PC-3 (cell line): ENCODE results near the gene SMPD3.

Source experiments
- EZH2 ChIP-seq: fragments of 300-600 bp; sonication (generic); IDR thresholded peaks from one replicate; pipeline ENCODE4 v1.6.1; 2017; ENCODE audit warnings: antibody characterized with exemption, mild to moderate bottlenecking, low read length; ENCODE audit not compliant: unreplicated experiment
- EZH2phosphoT487 ChIP-seq: fragments of 300-600 bp; sonication (generic); IDR thresholded peaks from 2 replicates; pipeline ENCODE4 v1.6.1; 2018; ENCODE audit warnings: mild to moderate bottlenecking, antibody characterized with exemption, low read length, borderline replicate concordance
- TF ChIP-seq, protein P1 (sequence below): fragments of 300-600 bp; sonication (generic); conservative IDR thresholded peaks from 2 replicates; pipeline ENCODE4 v1.5.1; 2017; ENCODE audit warnings: antibody characterized with exemption, low read depth, mild to moderate bottlenecking, low read length

DNA sequence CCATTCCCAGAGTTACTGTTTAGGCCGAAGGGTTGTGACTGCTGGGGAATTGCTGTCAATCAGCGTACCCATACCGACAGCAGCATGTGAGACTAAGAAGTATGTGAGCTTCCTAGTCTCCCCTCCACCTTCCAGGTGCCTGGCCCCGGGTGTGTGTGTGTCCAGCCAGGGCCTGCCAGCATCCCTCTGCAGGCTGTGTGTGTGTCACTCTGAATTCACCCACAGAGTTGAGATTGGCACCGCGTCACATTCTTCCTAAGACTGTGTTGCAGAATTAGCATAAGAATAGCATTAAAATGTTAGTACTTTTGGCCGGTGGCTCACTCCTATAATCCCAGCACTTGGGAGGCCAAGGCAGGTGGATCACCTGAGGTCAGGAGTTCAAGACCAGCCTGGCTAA, 105.7 kb downstream of the SMPD3 start:
- TF ChIP-seq, protein P1, sequence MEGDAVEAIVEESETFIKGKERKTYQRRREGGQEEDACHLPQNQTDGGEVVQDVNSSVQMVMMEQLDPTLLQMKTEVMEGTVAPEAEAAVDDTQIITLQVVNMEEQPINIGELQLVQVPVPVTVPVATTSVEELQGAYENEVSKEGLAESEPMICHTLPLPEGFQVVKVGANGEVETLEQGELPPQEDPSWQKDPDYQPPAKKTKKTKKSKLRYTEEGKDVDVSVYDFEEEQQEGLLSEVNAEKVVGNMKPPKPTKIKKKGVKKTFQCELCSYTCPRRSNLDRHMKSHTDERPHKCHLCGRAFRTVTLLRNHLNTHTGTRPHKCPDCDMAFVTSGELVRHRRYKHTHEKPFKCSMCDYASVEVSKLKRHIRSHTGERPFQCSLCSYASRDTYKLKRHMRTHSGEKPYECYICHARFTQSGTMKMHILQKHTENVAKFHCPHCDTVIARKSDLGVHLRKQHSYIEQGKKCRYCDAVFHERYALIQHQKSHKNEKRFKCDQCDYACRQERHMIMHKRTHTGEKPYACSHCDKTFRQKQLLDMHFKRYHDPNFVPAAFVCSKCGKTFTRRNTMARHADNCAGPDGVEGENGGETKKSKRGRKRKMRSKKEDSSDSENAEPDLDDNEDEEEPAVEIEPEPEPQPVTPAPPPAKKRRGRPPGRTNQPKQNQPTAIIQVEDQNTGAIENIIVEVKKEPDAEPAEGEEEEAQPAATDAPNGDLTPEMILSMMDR = no peak
- TF ChIP-seq EZH2phosphoT487 = no peak
- no peak for TF ChIP-seq EZH2
